PC-3 (cell line): ENCODE data around the gene PABPC4L. TPM values are rescaled to one million over a fixed set of nuclear protein-coding genes. Genes with fewer than 3 reads are reported as not detected.

Experiments used
- ATAC-seq: fragments of 200-7000 bp; cut with Tn5 transposase; 2 replicates; pipeline ENCODE4 v1.9.1; 2020; ENCODE audit warnings: mild to moderate bottlenecking, moderate library complexity
- BruUV-seq: library from RNA; stranded (reverse); fragments of 400-500 nt; replicated peaks from 2 replicates; lab custom pipeline; 2021; lab: Mats Ljungman, UMichigan
- CTCF ChIA-PET: fragments of 300-600 bp; sonication (Branson Sonifier 250); formaldehyde crosslinking; loops from one replicate; lab custom pipeline; 2022; ENCODE audit warnings: antibody characterized with exemption; lab: Charles Lee
- POLR2A ChIA-PET: fragments of 300-600 bp; sonication (Branson Sonifier 250); formaldehyde crosslinking; loops from one replicate; lab custom pipeline; 2022; ENCODE audit warnings: antibody characterized with exemption; ENCODE audit not compliant: unreplicated experiment; lab: Charles Lee
- DNase-seq: peaks from one replicate; pipeline ENCODE4 v3.0.0-alpha.2; 2015
- H2AFZ ChIP-seq: fragments of 300-600 bp; sonication (generic); 2 replicates; pipeline ENCODE4 v1.6.0; 2016; ENCODE audit warnings: antibody characterized with exemption, low read length
- H3F3A ChIP-seq: fragments of 300-600 bp; sonication (generic); one replicate; pipeline ENCODE4 v1.6.0; 2017; ENCODE audit warnings: antibody characterized with exemption, low read length, control low read depth, mild to moderate bottlenecking; ENCODE audit not compliant: unreplicated experiment
- H3K27ac ChIP-seq: fragments of 300-600 bp; sonication (generic); 2 replicates; pipeline ENCODE4 v1.5.1; 2016; ENCODE audit warnings: mild to moderate bottlenecking, low read length
- H3K27me3 ChIP-seq: fragments of 300-600 bp; sonication (generic); 2 replicates; pipeline ENCODE4 v1.6.1; 2016; ENCODE audit warnings: low read length, mixed read lengths
- H3K36me3 ChIP-seq: fragments of 300-600 bp; sonication (generic); 2 replicates; pipeline ENCODE4 v1.6.1; 2016; ENCODE audit warnings: low read depth, mixed run types, low read length, mixed read lengths
- H3K4me1 ChIP-seq: fragments of 300-600 bp; sonication (generic); 2 replicates; pipeline ENCODE4 v1.5.1; 2016; ENCODE audit warnings: low read length; ENCODE audit not compliant: insufficient read depth
- H3K4me2 ChIP-seq: fragments of 300-600 bp; sonication (generic); 2 replicates; pipeline ENCODE4 v1.6.0; 2016; ENCODE audit warnings: low read length
- H3K4me3 ChIP-seq: fragments of 300-600 bp; sonication (generic); 2 replicates; pipeline ENCODE4 v1.5.1; 2016; ENCODE audit warnings: mild to moderate bottlenecking, low read length, mixed read lengths
- H3K79me2 ChIP-seq: fragments of 300-600 bp; sonication (generic); 2 replicates; pipeline ENCODE4 v1.6.1; 2017; ENCODE audit warnings: low read length, mixed read lengths
- H3K9ac ChIP-seq: fragments of 300-600 bp; sonication (generic); 2 replicates; pipeline ENCODE4 v1.6.0; 2016; ENCODE audit warnings: mild to moderate bottlenecking, low read length
- H3K9me2 ChIP-seq: fragments of 300-600 bp; sonication (generic); replicated peaks from 2 replicates; pipeline ENCODE4 v1.6.1; 2016; ENCODE audit warnings: mixed run types, low read length, mixed read lengths
- H3K9me3 ChIP-seq: fragments of 300-600 bp; sonication (generic); 2 replicates; pipeline ENCODE4 v1.6.1; 2016; ENCODE audit warnings: low read length, mixed read lengths
- H4K20me1 ChIP-seq: fragments of 300-600 bp; sonication (generic); 2 replicates; pipeline ENCODE4 v1.6.1; 2016; ENCODE audit warnings: low read length, mixed read lengths
- EZH2 ChIP-seq: fragments of 300-600 bp; sonication (generic); IDR thresholded peaks from one replicate; pipeline ENCODE4 v1.6.1; 2017; ENCODE audit warnings: antibody characterized with exemption, mild to moderate bottlenecking, low read length; ENCODE audit not compliant: unreplicated experiment
- EZH2phosphoT487 ChIP-seq: fragments of 300-600 bp; sonication (generic); IDR thresholded peaks from 2 replicates; pipeline ENCODE4 v1.6.1; 2018; ENCODE audit warnings: mild to moderate bottlenecking, antibody characterized with exemption, low read length, borderline replicate concordance
- intact Hi-C: fragments of 100-400 bp; cut with micrococcal nuclease; formaldehyde crosslinking; loops from 2 replicates; pipeline ENCODE4 v1.9.0; 2023
- total RNA-seq: library from RNA; depleted of rRNA; stranded (reverse); fragments of >200 nt; gene quantifications from 2 replicates; pipeline ENCODE4 v1.2.3, GENCODE V29; 2014
- TF ChIP-seq, protein P1 (sequence below): fragments of 300-600 bp; sonication (generic); conservative IDR thresholded peaks from 2 replicates; pipeline ENCODE4 v1.5.1; 2017; ENCODE audit warnings: antibody characterized with exemption, low read depth, mild to moderate bottlenecking, low read length

PABPC4L gene
- total RNA-seq, 1 experiment from 2014 or later = 0.47 TPM

DNA sequence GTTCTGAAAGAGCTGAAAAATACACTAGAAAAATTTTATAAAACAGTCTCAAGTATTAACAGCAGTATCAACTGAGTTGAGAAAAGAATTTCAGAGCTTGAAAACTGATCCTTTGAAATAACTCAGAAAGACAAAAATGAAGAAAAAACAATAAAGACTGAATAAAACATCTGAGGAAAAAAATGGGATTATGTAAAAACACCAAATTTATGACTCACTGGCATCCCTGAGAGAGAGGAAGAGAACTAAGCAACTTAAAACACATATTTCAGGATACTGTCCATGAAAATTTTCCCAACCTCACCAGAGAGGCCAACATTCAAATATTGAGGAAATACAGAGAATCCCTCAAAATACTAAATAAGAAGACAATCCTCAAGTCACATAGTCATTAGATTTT, 22.9 kb downstream of the PABPC4L start:
- no peak for ATAC-seq
- Histone ChIP-seq H3K9me3 (no peaks in the 10 kb centered on the region), H3F3A (no peaks in the 10 kb centered on the region), H3K36me3 (no peaks in the 10 kb centered on the region), H3K9ac (no peak overlapping the region), H3K4me2 (no peak overlapping the region), H3K79me2 (no peaks in the 10 kb centered on the region), H3K4me3 (no peak overlapping the region), H4K20me1 (no peaks in the 10 kb centered on the region), H2AFZ (no peak overlapping the region), H3K27ac (no peak overlapping the region), H3K4me1 (no peaks in the 10 kb centered on the region), H3K27me3 (no peaks in the 10 kb centered on the region), H3K9me2 (no peaks in the 10 kb centered on the region)
- intact Hi-C loops = no loop called here
- no peak for DNase-seq
- TF ChIP-seq, protein P1, sequence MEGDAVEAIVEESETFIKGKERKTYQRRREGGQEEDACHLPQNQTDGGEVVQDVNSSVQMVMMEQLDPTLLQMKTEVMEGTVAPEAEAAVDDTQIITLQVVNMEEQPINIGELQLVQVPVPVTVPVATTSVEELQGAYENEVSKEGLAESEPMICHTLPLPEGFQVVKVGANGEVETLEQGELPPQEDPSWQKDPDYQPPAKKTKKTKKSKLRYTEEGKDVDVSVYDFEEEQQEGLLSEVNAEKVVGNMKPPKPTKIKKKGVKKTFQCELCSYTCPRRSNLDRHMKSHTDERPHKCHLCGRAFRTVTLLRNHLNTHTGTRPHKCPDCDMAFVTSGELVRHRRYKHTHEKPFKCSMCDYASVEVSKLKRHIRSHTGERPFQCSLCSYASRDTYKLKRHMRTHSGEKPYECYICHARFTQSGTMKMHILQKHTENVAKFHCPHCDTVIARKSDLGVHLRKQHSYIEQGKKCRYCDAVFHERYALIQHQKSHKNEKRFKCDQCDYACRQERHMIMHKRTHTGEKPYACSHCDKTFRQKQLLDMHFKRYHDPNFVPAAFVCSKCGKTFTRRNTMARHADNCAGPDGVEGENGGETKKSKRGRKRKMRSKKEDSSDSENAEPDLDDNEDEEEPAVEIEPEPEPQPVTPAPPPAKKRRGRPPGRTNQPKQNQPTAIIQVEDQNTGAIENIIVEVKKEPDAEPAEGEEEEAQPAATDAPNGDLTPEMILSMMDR = no peak
- TF ChIP-seq EZH2phosphoT487 (no peak), EZH2 (no peak)
- no TSS peak for BruUV-seq
- ChIA-PET CTCF (no interaction called here), POLR2A (no interaction called here)

DNA sequence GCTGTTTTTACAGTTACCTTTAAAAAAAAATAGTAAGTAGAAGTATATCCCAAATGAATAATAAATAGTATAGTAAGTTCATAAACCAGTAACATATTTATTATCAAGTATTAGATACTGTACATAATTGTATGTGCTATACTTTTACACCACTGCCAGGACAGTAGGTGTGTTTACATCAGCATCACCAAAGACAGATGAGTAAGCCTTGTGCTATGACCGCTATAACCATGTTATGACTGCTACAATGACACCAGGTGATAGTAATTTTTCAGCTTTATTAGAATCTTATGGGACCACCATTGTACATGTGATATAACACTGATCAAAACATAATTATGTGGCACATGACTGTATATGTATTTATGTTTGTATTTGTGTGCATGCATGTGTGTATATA, 27.3 kb downstream of the PABPC4L start:
- CTCF ChIA-PET = interaction anchor here (0.5 kb wide), 1 partner anchor 149 kb away, joined by 4 read pairs; no protein-coding TSS in a partner anchor
- TF ChIP-seq EZH2phosphoT487 (no peak), EZH2 (no peak)
- TF ChIP-seq, protein P1 = no peak
- no peaks in the 10 kb centered on the region for H3K36me3 ChIP-seq
- H3K27ac ChIP-seq = no peak overlapping the region
- H3K4me1 ChIP-seq = no peaks in the 10 kb centered on the region
- H2AFZ ChIP-seq = no peak overlapping the region
- POLR2A ChIA-PET = no interaction called here
- H3F3A ChIP-seq = no peaks in the 10 kb centered on the region
- H3K9me3 ChIP-seq = no peaks in the 10 kb centered on the region
- no TSS peak for BruUV-seq
- no peak overlapping the region for H3K4me3 ChIP-seq
- DNase-seq = peak; percentile 11
- no peak overlapping the region for H3K9ac ChIP-seq
- no peaks in the 10 kb centered on the region for H3K27me3 ChIP-seq
- ATAC-seq = no peak
- H4K20me1 ChIP-seq = no peaks in the 10 kb centered on the region
- H3K79me2 ChIP-seq = no peaks in the 10 kb centered on the region
- no peak overlapping the region for H3K4me2 ChIP-seq
- H3K9me2 ChIP-seq = no peaks in the 10 kb centered on the region
- intact Hi-C loops = no loop called here

DNA sequence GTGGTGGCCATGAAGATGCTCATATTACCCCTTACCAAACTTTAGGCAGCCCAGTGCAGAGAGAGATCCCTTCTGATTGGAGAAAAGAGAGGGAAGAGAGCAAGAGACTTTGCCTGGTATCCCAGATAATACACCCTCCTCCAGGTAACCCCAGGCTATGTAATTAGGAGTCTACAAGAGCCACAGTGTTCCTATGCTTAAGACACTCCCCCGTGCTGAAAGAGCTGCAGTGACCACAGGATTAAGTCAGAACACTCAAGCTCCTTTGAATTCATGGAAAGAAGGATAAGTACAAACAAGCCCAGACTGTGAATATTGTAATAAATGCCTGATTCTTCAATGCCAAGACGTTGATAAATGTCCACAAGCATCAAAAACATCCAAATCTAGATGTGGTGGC, 41.4 kb downstream of the PABPC4L start:
- ATAC-seq (no peak), DNase-seq (no peak)
- no peak overlapping the region for H3K27ac ChIP-seq
- H3K4me1 ChIP-seq = no peaks in the 10 kb centered on the region
- no peaks in the 10 kb centered on the region for H3K79me2 ChIP-seq
- BruUV-seq = no TSS peak
- H4K20me1 ChIP-seq = no peaks in the 10 kb centered on the region
- no peak overlapping the region for H3K9ac ChIP-seq
- H3K4me3 ChIP-seq = no peak overlapping the region
- H2AFZ ChIP-seq = no peak overlapping the region
- TF ChIP-seq, protein P1 = no peak
- TF ChIP-seq EZH2phosphoT487 = no peak
- no peak for TF ChIP-seq EZH2
- intact Hi-C loops = no loop called here
- H3K27me3 ChIP-seq = no peaks in the 10 kb centered on the region
- ChIA-PET POLR2A (interaction anchor here (0.6 kb wide), 1 partner anchor 19 kb away, joined by 3 read pairs; no protein-coding TSS in a partner anchor), CTCF (no interaction called here)
- no peaks in the 10 kb centered on the region for H3K9me3 ChIP-seq
- H3F3A ChIP-seq = no peaks in the 10 kb centered on the region
- H3K9me2 ChIP-seq = no peaks in the 10 kb centered on the region
- H3K36me3 ChIP-seq = no peaks in the 10 kb centered on the region
- no peak overlapping the region for H3K4me2 ChIP-seq
